OCI-LY7 (cell line): ENCODE measurements around the gene YIPF2. TPM values are rescaled to one million over a fixed set of nuclear protein-coding genes. Genes with fewer than 3 reads are reported as not detected.

Experiments
- BruUV-seq: library from RNA; stranded (reverse); fragments of 400-500 nt; replicated peaks from 2 replicates; lab custom pipeline; 2021; lab: Mats Ljungman, UMichigan
- CTCF ChIA-PET: fragments of 300-600 bp; sonication (Branson Sonifier 250); formaldehyde crosslinking; loops from one replicate; lab custom pipeline; 2022; ENCODE audit warnings: antibody characterized with exemption; ENCODE audit not compliant: unreplicated experiment; lab: Charles Lee
- POLR2A ChIA-PET: fragments of 300-600 bp; sonication (Branson Sonifier 250); formaldehyde crosslinking; loops from one replicate; lab custom pipeline; 2022; ENCODE audit warnings: antibody characterized with exemption; lab: Charles Lee
- DNase-seq: peaks from one replicate; pipeline ENCODE4 v3.0.0-alpha.2; 2015; ENCODE audit warnings: low spot score
- H2AFZ ChIP-seq: fragments of 200-600 bp; sonication (generic), shearing (Covaris generic); 2 replicates; pipeline ENCODE4 v1.6.1; 2014; ENCODE audit warnings: mild to moderate bottlenecking, antibody characterized with exemption, low read length, moderate library complexity
- H3K27ac ChIP-seq: fragments of 200-600 bp; sonication (generic); 2 replicates; pipeline ENCODE4 v1.5.1; 2014; ENCODE audit warnings: mixed run types, low read depth, mild to moderate bottlenecking, moderate library complexity, low read length, inconsistent platforms; ENCODE audit not compliant: poor library complexity, severe bottlenecking
- H3K36me3 ChIP-seq: fragments of 200-600 bp; sonication (generic); 2 replicates; pipeline ENCODE4 v1.6.1; 2014; ENCODE audit warnings: mild to moderate bottlenecking, antibody characterized with exemption, low read length, moderate library complexity, mixed read lengths; ENCODE audit not compliant: insufficient read depth
- H3K4me1 ChIP-seq: fragments of 200-600 bp; sonication (generic); 2 replicates; pipeline ENCODE4 v1.5.1; 2014; ENCODE audit warnings: mild to moderate bottlenecking, low read length; ENCODE audit not compliant: insufficient read depth, poor library complexity, severe bottlenecking
- H3K4me2 ChIP-seq: fragments of 200-600 bp; sonication (generic); 2 replicates; pipeline ENCODE4 v1.6.1; 2014; ENCODE audit warnings: mild to moderate bottlenecking, low read length
- H3K4me3 ChIP-seq: fragments of 200-600 bp; sonication (generic); 2 replicates; pipeline ENCODE4 v1.5.1; 2014; ENCODE audit warnings: mild to moderate bottlenecking, low read depth, low read length; ENCODE audit not compliant: poor library complexity, severe bottlenecking
- H3K79me2 ChIP-seq: fragments of 200-600 bp; sonication (generic); 2 replicates; pipeline ENCODE4 v1.6.1; 2016; ENCODE audit warnings: low read depth, mild to moderate bottlenecking, low read length, moderate library complexity, mixed read lengths; ENCODE audit not compliant: insufficient read depth
- H3K9me2 ChIP-seq: fragments of 200-600 bp; sonication (generic); 2 replicates; pipeline ENCODE4 v1.6.1; 2016; ENCODE audit warnings: mild to moderate bottlenecking, low read length, mixed read lengths; ENCODE audit not compliant: insufficient read depth
- H3K9me3 ChIP-seq: fragments of 200-600 bp; sonication (generic); 2 replicates; pipeline ENCODE4 v1.6.1; 2014; ENCODE audit warnings: mild to moderate bottlenecking, mixed run types, low read length, mixed read lengths
- H4K20me1 ChIP-seq: fragments of 200-600 bp; sonication (generic); 2 replicates; pipeline ENCODE4 v1.6.1; 2014; ENCODE audit warnings: mild to moderate bottlenecking, antibody characterized with exemption, low read length, moderate library complexity, mixed read lengths; ENCODE audit not compliant: insufficient read depth
- EZH2phosphoT487 ChIP-seq: fragments of 200-600 bp; sonication (generic); IDR thresholded peaks from 2 replicates; pipeline ENCODE4 v1.6.1; 2018; ENCODE audit warnings: low read depth, borderline replicate concordance, mild to moderate bottlenecking, mixed run types, antibody characterized with exemption, low read length, moderate library complexity, mixed read lengths
- intact Hi-C: fragments of 100-400 bp; cut with micrococcal nuclease; formaldehyde crosslinking; loops from one replicate; pipeline ENCODE4 v1.10.0; 2022; ENCODE audit not compliant: unreplicated experiment
- total RNA-seq, 2 experiments: library from RNA; depleted of rRNA in 1 of 2; stranded (reverse); fragments of >200 nt in 1 of 2; shearing (Covaris generic) in 1 of 2; gene quantifications; 2 replicates each; pipeline ENCODE4 v1.2.3, GENCODE V29; 2014 to 2022
- TF ChIP-seq, protein P1 (sequence below): fragments of 200-600 bp; sonication (generic); conservative IDR thresholded peaks from 2 replicates; pipeline ENCODE4 v1.5.1; 2014; ENCODE audit warnings: mild to moderate bottlenecking, antibody characterized with exemption, low read length, moderate library complexity, mixed read lengths

YIPF2 gene
- total RNA-seq, 2 experiments from 2014 or later: 26.7 to 27.5 TPM

DNA sequence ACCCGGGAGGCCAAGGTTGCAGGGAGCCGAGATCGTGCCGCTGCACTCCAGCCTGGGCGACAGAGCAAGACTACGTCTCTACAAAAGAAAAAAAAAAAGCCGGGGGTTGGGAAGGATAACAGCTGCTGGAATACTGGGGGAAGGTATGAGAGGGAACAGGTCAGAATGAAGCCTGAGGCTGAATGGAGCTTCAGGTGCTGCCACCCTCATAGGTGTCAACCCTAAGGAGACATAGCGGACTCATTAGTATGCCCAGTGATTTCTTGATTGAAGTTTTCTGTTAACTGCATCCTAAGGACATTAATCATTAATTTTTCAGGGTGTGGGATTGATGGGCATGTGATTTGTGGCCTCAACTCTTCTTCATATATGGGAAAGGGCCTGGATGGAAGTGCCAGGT lies 38.4 kb upstream of the YIPF2 start:
- H3K9me2 ChIP-seq: no peaks in the 10 kb centered on the region
- H3K79me2 ChIP-seq: peaks cover 99% of the 10 kb centered on the region
- no peak overlapping the region for H2AFZ ChIP-seq
- CTCF ChIA-PET: no interaction called here
- no TSS peak for BruUV-seq
- H3K4me1 ChIP-seq: peaks cover 88% of the 10 kb centered on the region
- no peaks in the 10 kb centered on the region for H3K9me3 ChIP-seq
- TF ChIP-seq, protein P1, sequence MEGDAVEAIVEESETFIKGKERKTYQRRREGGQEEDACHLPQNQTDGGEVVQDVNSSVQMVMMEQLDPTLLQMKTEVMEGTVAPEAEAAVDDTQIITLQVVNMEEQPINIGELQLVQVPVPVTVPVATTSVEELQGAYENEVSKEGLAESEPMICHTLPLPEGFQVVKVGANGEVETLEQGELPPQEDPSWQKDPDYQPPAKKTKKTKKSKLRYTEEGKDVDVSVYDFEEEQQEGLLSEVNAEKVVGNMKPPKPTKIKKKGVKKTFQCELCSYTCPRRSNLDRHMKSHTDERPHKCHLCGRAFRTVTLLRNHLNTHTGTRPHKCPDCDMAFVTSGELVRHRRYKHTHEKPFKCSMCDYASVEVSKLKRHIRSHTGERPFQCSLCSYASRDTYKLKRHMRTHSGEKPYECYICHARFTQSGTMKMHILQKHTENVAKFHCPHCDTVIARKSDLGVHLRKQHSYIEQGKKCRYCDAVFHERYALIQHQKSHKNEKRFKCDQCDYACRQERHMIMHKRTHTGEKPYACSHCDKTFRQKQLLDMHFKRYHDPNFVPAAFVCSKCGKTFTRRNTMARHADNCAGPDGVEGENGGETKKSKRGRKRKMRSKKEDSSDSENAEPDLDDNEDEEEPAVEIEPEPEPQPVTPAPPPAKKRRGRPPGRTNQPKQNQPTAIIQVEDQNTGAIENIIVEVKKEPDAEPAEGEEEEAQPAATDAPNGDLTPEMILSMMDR: no peak
- TF ChIP-seq EZH2phosphoT487: no peak
- POLR2A ChIA-PET: interaction anchor here (0.7 to 4.2 kb wide), 7 partner anchors 9 to 248 kb away, joined by 3 to 43 read pairs (median 5); partner anchors contain the start of gene LDLR
- H3K4me2 ChIP-seq: peak overlapping the region; percentile 76
- DNase-seq: no peak
- peaks cover 65% of the 10 kb centered on the region for H3K36me3 ChIP-seq
- peak overlapping the region; percentile 99 for H3K27ac ChIP-seq
- H4K20me1 ChIP-seq: no peaks in the 10 kb centered on the region
- H3K4me3 ChIP-seq: peak overlapping the region; percentile 87
- intact Hi-C loops: loop anchor here (5.0 kb wide), 1 partner anchor 375 kb away; no protein-coding TSS in a partner anchor

DNA sequence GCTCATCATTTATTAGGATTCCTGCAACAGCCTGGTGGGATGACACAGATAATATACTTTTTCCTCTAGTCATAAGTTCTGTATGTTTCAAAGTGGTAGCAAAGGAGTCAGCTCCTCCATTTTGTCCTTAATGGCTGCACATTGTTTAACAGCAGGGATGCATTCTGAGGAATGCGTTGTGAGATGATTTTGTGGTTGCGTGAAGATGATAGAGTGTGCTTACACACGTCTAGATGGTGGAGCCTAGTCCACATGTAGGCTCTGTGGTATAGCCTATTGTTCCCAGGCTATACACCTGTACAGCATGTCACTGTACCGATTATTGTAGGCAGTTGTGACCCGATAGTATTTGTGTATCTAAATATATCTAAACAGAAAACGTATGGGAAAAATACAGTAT lies 37.0 kb upstream of the YIPF2 start:
- H3K4me1 ChIP-seq: peaks cover 74% of the 10 kb centered on the region
- no peaks in the 10 kb centered on the region for H4K20me1 ChIP-seq
- H3K4me3 ChIP-seq: peak overlapping the region; percentile 87
- peak overlapping the region; percentile 76 for H3K4me2 ChIP-seq
- no peak for DNase-seq
- TF ChIP-seq, protein P1: no peak
- TF ChIP-seq EZH2phosphoT487: no peak
- H3K79me2 ChIP-seq: peaks cover 92% of the 10 kb centered on the region
- ChIA-PET CTCF (no interaction called here), POLR2A (interaction anchor here (1.3 to 4.2 kb wide), 3 partner anchors 10 to 14 kb away, joined by 4 to 43 read pairs (median 11); no protein-coding TSS in a partner anchor)
- BruUV-seq: no TSS peak
- peaks cover 54% of the 10 kb centered on the region for H3K36me3 ChIP-seq
- no peaks in the 10 kb centered on the region for H3K9me3 ChIP-seq
- H3K9me2 ChIP-seq: no peaks in the 10 kb centered on the region
- intact Hi-C loops: loop anchor here (5.0 kb wide), 1 partner anchor 373 kb away; no protein-coding TSS in a partner anchor
- no peak overlapping the region for H2AFZ ChIP-seq
- peak overlapping the region; percentile 99 for H3K27ac ChIP-seq

DNA sequence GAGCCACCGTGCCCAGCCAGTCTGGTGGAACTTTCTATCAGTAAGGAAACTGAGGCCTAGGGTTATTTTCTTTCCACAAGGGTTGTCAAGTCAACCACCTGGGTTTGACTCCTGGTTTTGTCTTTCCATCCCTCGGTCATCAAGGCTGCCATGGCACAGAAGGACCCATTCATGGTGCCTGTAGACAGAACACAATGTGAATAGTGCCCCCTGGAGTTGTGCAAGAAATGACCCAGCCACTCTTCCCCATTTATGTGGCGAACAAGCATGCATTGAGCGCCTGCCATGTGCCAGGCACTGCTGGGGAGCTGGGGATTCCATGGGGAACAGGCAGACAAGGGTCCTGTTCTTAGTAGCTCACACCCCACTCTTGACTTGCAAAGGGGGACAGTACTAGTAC lies 36.5 kb upstream of the YIPF2 start:
- CTCF ChIA-PET: no interaction called here

More for the DNA sequence above, 36.5 kb upstream of the YIPF2 start:
- BruUV-seq: no TSS peak
- H3K27ac ChIP-seq: peak overlapping the region; percentile 99
- peaks cover 73% of the 10 kb centered on the region for H3K4me1 ChIP-seq
- no peaks in the 10 kb centered on the region for H3K9me3 ChIP-seq
- peak overlapping the region; percentile 76 for H3K4me2 ChIP-seq
- intact Hi-C loops: loop anchor here (5.0 kb wide), 1 partner anchor 373 kb away; no protein-coding TSS in a partner anchor
- peak overlapping the region; percentile 87 for H3K4me3 ChIP-seq
- H3K79me2 ChIP-seq: peaks cover 91% of the 10 kb centered on the region
- peaks cover 50% of the 10 kb centered on the region for H3K36me3 ChIP-seq
- TF ChIP-seq, protein P1: peak; percentile 82
- no peak for TF ChIP-seq EZH2phosphoT487
- no peak for DNase-seq
- H4K20me1 ChIP-seq: no peaks in the 10 kb centered on the region
- H3K9me2 ChIP-seq: no peaks in the 10 kb centered on the region
- H2AFZ ChIP-seq: no peak overlapping the region
- POLR2A ChIA-PET: interaction anchor here (1.3 to 4.2 kb wide), 2 partner anchors 11 to 14 kb away, joined by 4 to 43 read pairs; no protein-coding TSS in a partner anchor
